Left lung (tissue), 10 donors: ENCODE measurements around the gene NCOA7. TPM values are rescaled to one million over a fixed set of nuclear protein-coding genes. Genes with fewer than 3 reads are reported as not detected.

ENCODE experiments used
- ATAC-seq: fragments of 200-7000 bp; cut with Tn5 transposase; one replicate; pipeline ENCODE4 v1.9.1; 2020; ENCODE audit warnings: moderate library complexity
- DNase-seq, 4 donors: peaks; one replicate each; pipeline ENCODE4 v3.0.0-alpha.2; 2013 to 2020
- H3K27ac ChIP-seq, 2 donors: fragments of 200-600 bp; sonication (generic) in 1 of 2; one replicate each; pipeline versions ENCODE4 v1.5.0 to v1.8.0; 2020 to 2021
- H3K27me3 ChIP-seq, 2 donors: fragments of 200-600 bp; sonication (generic) in 1 of 2; one replicate each; pipeline versions ENCODE4 v1.5.0 to v1.8.0; 2020 to 2021
- H3K36me3 ChIP-seq, 2 donors: fragments of 200-600 bp; sonication (generic) in 1 of 2; one replicate each; pipeline versions ENCODE4 v1.5.0 to v1.8.0; 2020 to 2021
- H3K4me1 ChIP-seq, 2 donors: fragments of 200-600 bp; one replicate each; pipeline ENCODE4 v1.8.0; 2021
- H3K4me3 ChIP-seq, 2 donors: fragments of 200-600 bp; sonication (generic) in 1 of 2; one replicate each; pipeline versions ENCODE4 v1.5.0 to v1.8.0; 2020 to 2021; ENCODE audit warnings: mild to moderate bottlenecking in 1 of 2
- H3K9me3 ChIP-seq, 2 donors: fragments of 200-600 bp; sonication (generic) in 1 of 2; one replicate each; pipeline versions ENCODE4 v1.5.0 to v1.8.0; 2020 to 2021
- CTCF ChIP-seq, 2 donors: fragments of 200-600 bp; sonication (generic) in 1 of 2; IDR thresholded peaks; one replicate each; pipeline versions ENCODE4 v1.5.0 to v1.8.0; 2021; ENCODE audit warnings: antibody characterized with exemption in 2 of 2
- intact Hi-C, 2 donors: fragments of 100-400 bp; cut with DNase I; formaldehyde crosslinking; loops; one replicate each; pipeline versions ENCODE4 v1.11.2 to v1.14.2; 2022
- polyA plus RNA-seq, 6 donors: library from polyadenylated mRNA; unstranded; fragments of 120-200 nt; gene quantifications; one replicate each; pipeline ENCODE4 v1.2.1, GENCODE V29; 2013; ENCODE audit not compliant: insufficient read length in 6 of 6
- total RNA-seq, 2 donors: library from RNA; stranded (reverse); fragmentation: NEBNext Ultra II Directional; extraction: Animal tissue kit (Norgen Biotek cat#: 25700); gene quantifications; one replicate each; pipeline ENCODE4 v1.2.1, GENCODE V29; 2021
- donor health status: DM: no; HTN: yes; CAD: no.
- donor health status: DM: no; HTN: no; CAD: no.

The NCOA7 gene
- total and polyA plus RNA-seq, 8 donors, result 16.1 to 94.3 (median 18.3) TPM

DNA sequence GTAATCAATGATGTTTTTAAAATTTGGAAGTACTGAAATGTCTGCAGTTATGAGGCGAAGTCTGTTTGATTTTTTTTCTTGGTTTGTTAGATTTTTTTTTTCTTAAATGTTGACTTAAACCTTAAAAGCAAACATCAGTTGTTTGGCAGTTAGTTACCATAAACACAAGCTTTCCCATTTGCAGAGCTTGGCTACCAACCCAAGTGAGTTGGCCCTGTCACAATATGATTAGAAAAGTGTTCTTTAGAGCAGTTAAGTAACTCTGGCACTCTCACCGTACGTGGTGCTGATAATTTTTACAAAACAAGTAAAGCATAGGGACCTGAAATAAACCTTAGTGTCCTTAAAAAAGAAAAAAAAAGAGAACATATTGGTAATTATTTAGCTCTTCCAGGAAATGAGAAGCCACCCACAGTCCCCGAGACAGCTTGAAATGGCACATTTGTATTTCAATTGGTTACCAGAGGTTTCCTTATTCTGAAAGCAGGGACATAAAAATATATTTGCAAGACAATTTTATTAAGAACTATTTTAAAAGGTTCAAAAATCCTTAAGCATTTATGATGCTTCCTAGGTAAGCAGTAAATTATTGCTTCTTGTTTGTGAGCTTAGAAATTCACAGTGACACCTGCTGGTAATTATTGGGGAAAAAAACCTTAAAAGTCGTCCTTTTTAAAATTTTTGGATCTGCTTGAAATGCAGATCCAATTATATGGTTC is 37.4 kb upstream of the NCOA7 start:
- Histone ChIP-seq H3K27ac (no peak overlapping the region), H3K36me3 (no peaks in the 10 kb centered on the region), H3K27me3 (peaks cover 41 to 93% of the 10 kb centered on the region in 2 donors), H3K4me3 (no peak overlapping the region), H3K9me3 (no peaks in the 10 kb centered on the region), H3K4me1 (peaks cover 6 to 31% of the 10 kb centered on the region in 2 donors)
- TF ChIP-seq CTCF (IDR thresholded peaks at IDR 0.05), result peak; percentile 4 to 33
- ATAC-seq (no peak), DNase-seq (no peak)
- intact Hi-C loops, result loop anchor here in 1 of 2 donors (5.0 kb wide), 1 partner anchor 441 kb away; no protein-coding TSS in a partner anchor

DNA sequence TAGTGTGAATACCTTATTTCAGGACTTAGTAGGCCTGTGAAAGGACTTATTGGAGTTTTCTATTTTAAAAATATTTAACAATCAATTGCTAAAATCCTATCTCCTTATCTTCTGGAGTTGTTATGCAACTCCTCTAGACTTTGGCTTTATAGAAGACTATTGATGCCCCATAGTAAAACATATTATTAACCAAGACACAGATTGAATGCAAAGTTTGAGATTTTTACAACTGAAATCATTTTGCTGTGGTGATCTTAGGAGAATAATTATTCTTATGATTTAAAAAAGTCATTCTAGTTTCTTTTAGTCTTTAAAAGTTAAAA is 36.9 kb upstream of the NCOA7 start:
- peaks cover 0 to under 1% of the 10 kb centered on the region in 2 donors for H3K36me3 ChIP-seq
- DNase-seq (no peak), ATAC-seq (no peak)
- intact Hi-C loops, result loop anchor here in 1 of 2 donors (5.0 kb wide), 1 partner anchor 442 kb away; no protein-coding TSS in a partner anchor
- H3K4me1 ChIP-seq, result peaks cover under 1 to 26% of the 10 kb centered on the region in 2 donors
- H3K27ac ChIP-seq, result no peak overlapping the region
- no peaks in the 10 kb centered on the region for H3K9me3 ChIP-seq
- H3K4me3 ChIP-seq, result no peak overlapping the region
- TF ChIP-seq CTCF (IDR thresholded peaks at IDR 0.05), result no peak
- peaks cover 38 to 91% of the 10 kb centered on the region in 2 donors for H3K27me3 ChIP-seq

- Histone ChIP-seq H3K9me3 (no peaks in the 10 kb centered on the region), H3K27ac (no peak overlapping the region), H3K4me1 (peaks cover 0 to 22% of the 10 kb centered on the region in 2 donors), H3K27me3 (peaks cover 38 to 91% of the 10 kb centered on the region in 2 donors), H3K4me3 (no peak overlapping the region), H3K36me3 (peaks cover 0 to 6% of the 10 kb centered on the region in 2 donors)
- no peak for TF ChIP-seq CTCF (IDR thresholded peaks at IDR 0.05)
- intact Hi-C loops, result loop anchor here in 1 of 2 donors (5.0 kb wide), 1 partner anchor 442 kb away; no protein-coding TSS in a partner anchor
- DNase-seq (no peak), ATAC-seq (no peak)
These were observed 36.2 kb upstream of the NCOA7 start for GRCh38 chr6:125754566-125754965.

GRCh38 chr6:125759184-125759902 is 31.4 kb upstream of the NCOA7 start:
- DNase-seq, result peak in 1 of 4 donors; percentile 75
- intact Hi-C loops, result no loop called here
- no peak overlapping the region for H3K27ac ChIP-seq
- no peaks in the 10 kb centered on the region for H3K9me3 ChIP-seq
- H3K27me3 ChIP-seq, result peaks cover 11 to 71% of the 10 kb centered on the region in 2 donors
- no peak for TF ChIP-seq CTCF (IDR thresholded peaks at IDR 0.05)
- H3K4me1 ChIP-seq, result no peaks in the 10 kb centered on the region
- H3K4me3 ChIP-seq, result no peak overlapping the region
- ATAC-seq, result no peak
- peaks cover 0 to 6% of the 10 kb centered on the region in 2 donors for H3K36me3 ChIP-seq

DNA sequence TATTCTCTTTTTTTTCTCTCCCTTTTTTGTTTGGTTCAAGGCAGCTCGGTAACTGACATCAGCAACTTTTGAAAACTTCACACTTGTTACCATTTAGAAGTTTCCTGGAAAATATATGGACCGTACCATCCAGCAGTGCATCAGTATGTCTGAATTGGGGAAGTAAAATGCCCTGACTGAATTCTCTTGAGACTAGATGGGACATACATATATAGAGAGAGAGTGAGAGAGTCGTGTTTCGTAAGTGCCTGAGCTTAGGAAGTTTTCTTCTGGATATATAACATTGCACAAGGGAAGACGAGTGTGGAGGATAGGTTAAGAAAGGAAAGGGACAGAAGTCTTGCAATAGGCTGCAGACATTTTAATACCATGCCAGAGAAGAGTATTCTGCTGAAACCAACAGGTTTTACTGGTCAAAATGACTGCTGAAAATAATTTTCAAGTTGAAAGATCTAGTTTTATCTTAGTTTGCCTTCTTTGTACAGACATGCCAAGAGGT is 30.8 kb upstream of the NCOA7 start:
- ATAC-seq (no peak), DNase-seq (no peak)
- H3K27ac ChIP-seq, result no peak overlapping the region
- peaks cover 11 to 64% of the 10 kb centered on the region in 2 donors for H3K27me3 ChIP-seq
- no peak overlapping the region for H3K4me3 ChIP-seq
- no peak for TF ChIP-seq CTCF (IDR thresholded peaks at IDR 0.05)
- no peaks in the 10 kb centered on the region for H3K9me3 ChIP-seq
- H3K4me1 ChIP-seq, result no peaks in the 10 kb centered on the region
- H3K36me3 ChIP-seq, result peaks cover 0 to 6% of the 10 kb centered on the region in 2 donors
- intact Hi-C loops, result loop anchor here in 1 of 2 donors (10.0 kb wide), 1 partner anchor 455 kb away; the partner anchor contains the start of gene HDDC2
